NK-92 (cell line): Measurements from ENCODE around the gene AFF3.

Experiments
- DNase-seq: peaks from one replicate; lab custom pipeline; 2025; ENCODE audit not compliant: unreplicated experiment; lab: John Stamatoyannopoulos, UW

Gene AFF3

GRCh38 chr2:99573634-99574251 lies 568.6 kb downstream of the AFF3 start:
- DNase-seq = no peak

GRCh38 chr2:99572373-99573164 lies 569.8 kb downstream of the AFF3 start:
- no peak for DNase-seq

- DNase-seq = no peak
These were observed 570.4 kb downstream of the AFF3 start for GRCh38 chr2:99571954-99572353.

GRCh38 chr2:99571533-99571932 lies 570.9 kb downstream of the AFF3 start:
- no peak for DNase-seq

GRCh38 chr2:99571021-99571420 lies 571.4 kb downstream of the AFF3 start:
- no peak for DNase-seq

- no peak for DNase-seq
These were observed 573.0 kb downstream of the AFF3 start for GRCh38 chr2:99569386-99569785.

GRCh38 chr2:99565227-99565626 lies 577.2 kb downstream of the AFF3 start:
- no peak for DNase-seq

- no peak for DNase-seq
These were observed 579.9 kb downstream of the AFF3 start for GRCh38 chr2:99562516-99562915.

- no peak for DNase-seq
These were observed 580.6 kb downstream of the AFF3 start for GRCh38 chr2:99561804-99562203.

GRCh38 chr2:99559075-99559662 lies 583.2 kb downstream of the AFF3 start:
- no peak for DNase-seq

GRCh38 chr2:99555404-99555803 lies 587.0 kb downstream of the AFF3 start:
- no peak for DNase-seq

- DNase-seq = no peak
These were observed 587.5 kb downstream of the AFF3 start for GRCh38 chr2:99554871-99555270.

- DNase-seq = no peak
These were observed 588.2 kb downstream of the AFF3 start for GRCh38 chr2:99554238-99554637.

GRCh38 chr2:99552529-99552928 lies 589.9 kb downstream of the AFF3 start:
- DNase-seq = no peak

- no peak for DNase-seq
These were observed 592.0 kb downstream of the AFF3 start for GRCh38 chr2:99550368-99550767.

- no peak for DNase-seq
These were observed 596.8 kb downstream of the AFF3 start for GRCh38 chr2:99545604-99546003.

GRCh38 chr2:99545066-99545465 lies 597.3 kb downstream of the AFF3 start:
- no peak for DNase-seq

GRCh38 chr2:99544608-99545007 lies 597.8 kb downstream of the AFF3 start:
- no peak for DNase-seq

GRCh38 chr2:99543247-99543646 lies 599.1 kb downstream of the AFF3 start:
- DNase-seq = no peak

- DNase-seq = no peak
These were observed 604.4 kb downstream of the AFF3 start for GRCh38 chr2:99537910-99538485.

GRCh38 chr2:99524056-99524455 lies 618.3 kb downstream of the AFF3 start:
- DNase-seq = no peak

- no peak for DNase-seq
These were observed 620.2 kb downstream of the AFF3 start for GRCh38 chr2:99522157-99522556.
